GM18868 (cell line): ENCODE measurements around the gene DCDC2.
A peak's percentile ranks its signal among the peaks of the same experiment; 100 is the strongest.
"Not testable (repeated sequence)": the region's sequence is repeated elsewhere in the genome, so short reads cannot be mapped to it uniquely, and the experiment has no call there.

Source experiments
- ATAC-seq: cut with Tn5 transposase; IDR thresholded peaks from one replicate; pipeline ENCODE4 v1.9.1; 2021; ENCODE audit warnings: mild to moderate bottlenecking, moderate library complexity; ENCODE audit not compliant: unreplicated experiment

Gene DCDC2

DNA sequence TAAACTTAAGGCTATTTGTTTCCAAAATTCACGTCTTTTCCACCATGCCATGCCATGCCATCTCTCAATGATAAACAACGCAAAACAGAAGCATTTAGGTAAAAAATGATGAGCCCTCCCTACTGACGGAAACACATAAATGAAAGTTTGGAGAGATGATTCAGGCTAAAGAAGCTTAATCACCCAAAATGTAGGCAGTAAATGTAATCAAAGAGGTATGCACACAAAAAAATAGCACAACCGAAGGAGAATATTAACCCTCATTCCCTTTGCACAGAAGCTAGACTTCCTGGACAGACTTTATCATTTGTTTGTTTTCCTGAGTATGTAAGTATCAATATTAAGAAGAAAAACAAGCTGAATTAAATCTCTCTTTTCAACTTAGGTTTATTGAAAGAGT lies 28.8 kb downstream of the DCDC2 start:
- ATAC-seq, result no peak

GRCh38 chr6:24327756-24328155 lies 30.1 kb downstream of the DCDC2 start:
- no peak for ATAC-seq

- no peak for ATAC-seq
Measured at GRCh38 chr6:24325978-24326377, 31.9 kb downstream of the DCDC2 start.

GRCh38 chr6:24324617-24325016 lies 33.2 kb downstream of the DCDC2 start:
- ATAC-seq, result no peak

DNA sequence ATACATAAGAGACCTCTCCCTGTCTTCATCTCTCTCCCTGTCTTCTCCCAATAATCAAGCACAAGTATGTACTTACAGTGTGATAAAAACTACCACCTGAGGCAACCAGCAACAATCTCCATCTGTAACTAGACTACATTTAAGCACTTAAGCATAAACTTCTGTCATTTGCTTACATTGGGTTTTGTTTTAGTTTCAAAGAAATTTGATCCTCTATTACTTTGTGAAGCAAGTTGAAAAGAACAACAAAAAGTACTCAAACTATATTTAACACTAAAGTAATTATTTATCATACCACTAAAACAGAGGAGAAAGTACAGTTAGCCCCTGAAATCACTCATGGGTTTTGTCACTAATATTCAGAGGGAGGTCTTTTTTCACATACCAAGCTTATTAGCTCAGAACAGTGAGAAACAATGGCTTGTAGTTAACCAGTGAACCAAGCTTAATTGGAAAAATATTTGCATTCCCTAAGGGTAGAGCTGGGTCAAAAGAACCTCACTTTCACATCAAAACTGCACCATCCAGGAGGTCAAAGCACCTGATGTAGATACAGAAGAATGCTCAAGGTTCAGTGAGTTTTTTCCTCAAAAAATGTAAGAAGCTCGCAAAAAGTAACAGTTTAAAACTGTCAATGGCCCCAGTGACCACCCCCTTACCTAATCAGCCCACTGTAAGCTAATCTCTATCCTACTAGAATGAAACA lies 34.1 kb downstream of the DCDC2 start:
- ATAC-seq, result no peak

- ATAC-seq, result no peak
Measured at GRCh38 chr6:24322924-24323323, 34.9 kb downstream of the DCDC2 start.

GRCh38 chr6:24322446-24322845 lies 35.4 kb downstream of the DCDC2 start:
- ATAC-seq, result not testable (repeated sequence)

- no peak for ATAC-seq
Measured at GRCh38 chr6:24321538-24322162, 36.2 kb downstream of the DCDC2 start.

GRCh38 chr6:24313251-24314141 lies 44.4 kb downstream of the DCDC2 start:
- no peak for ATAC-seq

DNA sequence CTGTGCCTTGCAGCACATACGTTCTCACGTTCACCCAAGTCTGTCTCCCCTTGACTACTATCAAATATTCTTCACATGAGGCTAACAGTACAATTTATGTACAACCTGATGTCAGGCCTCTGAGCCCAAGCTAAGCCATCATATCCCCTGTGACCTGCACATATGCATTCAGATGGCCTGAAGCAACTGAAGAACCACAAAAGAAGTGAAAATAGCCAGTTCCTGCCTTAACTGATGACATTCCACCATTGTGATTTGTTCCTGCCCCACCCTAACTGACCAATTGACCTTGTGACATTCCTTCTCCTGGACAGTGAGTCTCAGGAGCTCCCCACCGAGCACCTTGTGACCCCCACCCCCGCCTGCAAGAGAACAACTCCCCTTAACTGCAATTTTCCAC lies 46.1 kb downstream of the DCDC2 start:
- not testable (repeated sequence) for ATAC-seq

- ATAC-seq, result no peak
Measured at GRCh38 chr6:24307881-24308280, 50.0 kb downstream of the DCDC2 start.

- ATAC-seq, result no peak
Measured at GRCh38 chr6:24306936-24307335, 50.9 kb downstream of the DCDC2 start.

GRCh38 chr6:24306038-24306437 lies 51.8 kb downstream of the DCDC2 start:
- ATAC-seq, result no peak

DNA sequence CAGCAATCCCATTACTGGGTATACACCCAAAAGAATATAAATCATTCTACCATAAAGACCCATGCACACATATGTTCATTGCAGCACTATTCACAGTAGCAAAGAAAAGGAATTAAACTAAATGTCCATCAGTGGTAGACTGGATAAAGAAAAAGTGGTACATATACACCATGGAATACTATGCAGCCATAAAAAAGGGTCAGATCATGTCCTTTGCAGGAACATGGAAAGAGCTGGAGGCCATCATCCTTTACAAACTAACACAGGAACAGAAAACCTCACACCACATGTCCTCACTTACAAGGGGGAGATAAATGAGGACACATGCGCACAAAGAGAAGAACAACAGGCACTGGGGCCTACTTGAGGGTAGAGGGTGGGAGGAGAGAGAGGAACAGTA lies 60.9 kb downstream of the DCDC2 start:
- no peak for ATAC-seq

- not testable (repeated sequence) for ATAC-seq
Measured at GRCh38 chr6:24293852-24294251, 64.0 kb downstream of the DCDC2 start.

DNA sequence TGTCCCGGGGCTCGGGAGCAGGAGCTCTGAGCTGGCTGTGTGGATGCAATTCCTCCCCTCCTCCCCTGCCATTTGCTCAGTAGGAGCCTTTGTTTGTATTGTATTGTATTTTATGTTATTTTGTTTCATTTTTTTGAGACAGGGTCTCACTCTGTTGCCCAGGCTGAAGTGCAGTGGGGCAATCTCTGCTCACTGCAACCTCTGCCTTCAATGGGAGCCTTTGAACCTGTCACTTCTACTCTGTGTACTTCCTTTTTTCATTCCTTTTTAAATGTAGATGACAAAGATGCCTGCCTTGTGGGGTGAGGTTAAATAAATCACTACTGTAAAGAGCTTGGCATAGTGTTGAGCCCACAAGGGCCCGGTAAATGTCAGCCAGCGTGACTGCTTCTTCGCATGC lies 70.6 kb downstream of the DCDC2 start:
- no peak for ATAC-seq

- no peak for ATAC-seq
Measured at GRCh38 chr6:24284006-24284405, 73.9 kb downstream of the DCDC2 start.

GRCh38 chr6:24283043-24283985 lies 74.5 kb downstream of the DCDC2 start:
- ATAC-seq, result peak; percentile 86

- no peak for ATAC-seq
Measured at GRCh38 chr6:24274441-24275083, 83.3 kb downstream of the DCDC2 start.
